HG03520 (cell line): Measurements from ENCODE around the gene TSPAN5.
"Not testable (repeated sequence)": the region's sequence is repeated elsewhere in the genome, so short reads cannot be mapped to it uniquely, and the experiment has no call there.

Experiments
- ATAC-seq: cut with Tn5 transposase; IDR thresholded peaks from one replicate; pipeline ENCODE4 v1.9.1; 2021; ENCODE audit warnings: mild to moderate bottlenecking, moderate library complexity; ENCODE audit not compliant: unreplicated experiment

TSPAN5 gene

GRCh38 chr4:98470366-98470765 is 188.0 kb downstream of the TSPAN5 start:
- no peak for ATAC-seq

GRCh38 chr4:98469771-98470170 is 188.6 kb downstream of the TSPAN5 start:
- no peak for ATAC-seq

GRCh38 chr4:98468709-98469108 is 189.7 kb downstream of the TSPAN5 start:
- no peak for ATAC-seq

GRCh38 chr4:98467627-98468072 is 190.8 kb downstream of the TSPAN5 start:
- ATAC-seq = peak; percentile 96

- no peak for ATAC-seq
Observed at GRCh38 chr4:98466868-98467599, 191.4 kb downstream of the TSPAN5 start.

GRCh38 chr4:98462487-98462886 is 195.9 kb downstream of the TSPAN5 start:
- ATAC-seq = no peak

- ATAC-seq = not testable (repeated sequence)
Observed at GRCh38 chr4:98461121-98461865, 197.1 kb downstream of the TSPAN5 start.

GRCh38 chr4:98457422-98457821 is 201.0 kb downstream of the TSPAN5 start:
- ATAC-seq = not testable (repeated sequence)

- no peak for ATAC-seq
Observed at GRCh38 chr4:98452091-98452490, 206.3 kb downstream of the TSPAN5 start.

GRCh38 chr4:98448908-98449307 is 209.5 kb downstream of the TSPAN5 start:
- ATAC-seq = no peak

- ATAC-seq = no peak
Observed at GRCh38 chr4:98447648-98448047, 210.8 kb downstream of the TSPAN5 start.

- peak; percentile 62 for ATAC-seq
Observed at GRCh38 chr4:98446499-98447375, 211.7 kb downstream of the TSPAN5 start.

- ATAC-seq = no peak
Observed at GRCh38 chr4:98444371-98444770, 214.0 kb downstream of the TSPAN5 start.

- no peak for ATAC-seq
Observed at GRCh38 chr4:98434816-98435215, 223.6 kb downstream of the TSPAN5 start.

GRCh38 chr4:98433691-98434090 is 224.7 kb downstream of the TSPAN5 start:
- ATAC-seq = no peak

GRCh38 chr4:98430708-98431403 is 227.6 kb downstream of the TSPAN5 start:
- ATAC-seq = no peak

GRCh38 chr4:98423009-98423408 is 235.4 kb downstream of the TSPAN5 start:
- no peak for ATAC-seq

- ATAC-seq = no peak
Observed at GRCh38 chr4:98421111-98421510, 237.3 kb downstream of the TSPAN5 start.
